Osteoblast (primary cell): ENCODE measurements around the gene PTPRB. TPM values are rescaled to one million over a fixed set of nuclear protein-coding genes. Genes with fewer than 3 reads are reported as not detected.

Experiments used
- DNase-seq: peaks from one replicate; pipeline ENCODE4 v3.0.0; 2011; ENCODE audit warnings: low spot score, mixed read lengths; ENCODE audit not compliant: insufficient read length; ENCODE audit errors: missing footprints
- H2AFZ ChIP-seq: 2 replicates; pipeline ENCODE4 v1.6.0; 2011; ENCODE audit warnings: mild to moderate bottlenecking, low read length
- H3K27ac ChIP-seq: 2 replicates; pipeline ENCODE4 v1.5.1; 2011; ENCODE audit warnings: mild to moderate bottlenecking, low read depth, low read length, moderate library complexity
- H3K27me3 ChIP-seq: 2 replicates; pipeline ENCODE4 v1.6.0; 2012; ENCODE audit warnings: mild to moderate bottlenecking, control low read depth, inconsistent platforms, low read length, moderate library complexity; ENCODE audit not compliant: insufficient read depth
- H3K36me3 ChIP-seq: 2 replicates; pipeline ENCODE4 v1.5.1; 2011; ENCODE audit warnings: mild to moderate bottlenecking, low read length, control low read depth, moderate library complexity; ENCODE audit not compliant: insufficient read depth
- H3K4me1 ChIP-seq: 2 replicates; pipeline ENCODE4 v1.5.1; 2011; ENCODE audit warnings: mild to moderate bottlenecking, low read length, control low read depth, moderate library complexity; ENCODE audit not compliant: insufficient read depth
- H3K4me2 ChIP-seq: 2 replicates; pipeline ENCODE4 v1.6.0; 2011; ENCODE audit warnings: mild to moderate bottlenecking, low read length; ENCODE audit not compliant: insufficient read depth
- H3K4me3 ChIP-seq: fragments of 200-600 bp; sonication (generic); 3 replicates; pipeline ENCODE4 v1.5.1; 2012; ENCODE audit warnings: mild to moderate bottlenecking, low read length, inconsistent platforms; ENCODE audit not compliant: insufficient read depth
- H3K79me2 ChIP-seq: 2 replicates; pipeline ENCODE4 v1.6.0; 2012; ENCODE audit warnings: mild to moderate bottlenecking, low read length, control low read depth, inconsistent platforms; ENCODE audit not compliant: insufficient read depth
- H3K9me3 ChIP-seq: 2 replicates; pipeline ENCODE4 v1.5.1; 2011; ENCODE audit warnings: low read depth, low read length, control low read depth
- H4K20me1 ChIP-seq: 2 replicates; pipeline ENCODE4 v1.6.0; 2012; ENCODE audit warnings: mild to moderate bottlenecking, low read length, control low read depth; ENCODE audit not compliant: insufficient read depth
- total RNA-seq: library from RNA; depleted of rRNA; stranded (reverse); fragments of >200 nt; gene quantifications from 2 replicates; pipeline ENCODE4 v1.2.3, GENCODE V29; 2012
- TF ChIP-seq, protein P1 (sequence below): IDR thresholded peaks from 2 replicates; pipeline ENCODE4 v1.5.1; 2011; ENCODE audit warnings: mild to moderate bottlenecking, low read depth, low read length, moderate library complexity; ENCODE audit errors: extremely low read depth

Gene PTPRB
- total RNA-seq, 1 donor: 1.1 TPM

DNA sequence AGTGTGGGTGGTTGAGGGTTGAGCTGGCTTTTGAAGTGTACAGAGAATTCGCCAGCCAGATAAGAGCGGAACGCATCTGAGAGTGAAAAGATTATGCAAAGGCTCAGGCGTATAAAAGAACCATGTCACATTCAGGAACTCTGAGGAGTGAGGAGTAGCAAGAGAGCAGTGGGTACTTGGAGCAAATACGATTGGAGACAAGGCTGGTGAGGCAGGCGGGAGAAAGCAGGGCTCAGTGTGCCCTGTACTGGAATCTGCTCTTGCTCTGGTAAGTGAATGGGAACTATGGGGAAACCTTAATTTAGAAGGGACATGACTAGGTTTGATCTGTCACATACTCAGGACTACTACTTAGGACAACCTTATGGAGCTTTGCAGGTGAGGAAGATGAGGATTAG is 87.0 kb downstream of the PTPRB start:
- no peak overlapping the region for H3K27ac ChIP-seq
- H3K4me3 ChIP-seq: no peak overlapping the region
- DNase-seq: no peak
- H3K4me1 ChIP-seq: no peaks in the 10 kb centered on the region
- H2AFZ ChIP-seq: no peak overlapping the region
- no peaks in the 10 kb centered on the region for H3K36me3 ChIP-seq
- H3K27me3 ChIP-seq: no peaks in the 10 kb centered on the region
- H3K9me3 ChIP-seq: no peaks in the 10 kb centered on the region
- TF ChIP-seq, protein P1, sequence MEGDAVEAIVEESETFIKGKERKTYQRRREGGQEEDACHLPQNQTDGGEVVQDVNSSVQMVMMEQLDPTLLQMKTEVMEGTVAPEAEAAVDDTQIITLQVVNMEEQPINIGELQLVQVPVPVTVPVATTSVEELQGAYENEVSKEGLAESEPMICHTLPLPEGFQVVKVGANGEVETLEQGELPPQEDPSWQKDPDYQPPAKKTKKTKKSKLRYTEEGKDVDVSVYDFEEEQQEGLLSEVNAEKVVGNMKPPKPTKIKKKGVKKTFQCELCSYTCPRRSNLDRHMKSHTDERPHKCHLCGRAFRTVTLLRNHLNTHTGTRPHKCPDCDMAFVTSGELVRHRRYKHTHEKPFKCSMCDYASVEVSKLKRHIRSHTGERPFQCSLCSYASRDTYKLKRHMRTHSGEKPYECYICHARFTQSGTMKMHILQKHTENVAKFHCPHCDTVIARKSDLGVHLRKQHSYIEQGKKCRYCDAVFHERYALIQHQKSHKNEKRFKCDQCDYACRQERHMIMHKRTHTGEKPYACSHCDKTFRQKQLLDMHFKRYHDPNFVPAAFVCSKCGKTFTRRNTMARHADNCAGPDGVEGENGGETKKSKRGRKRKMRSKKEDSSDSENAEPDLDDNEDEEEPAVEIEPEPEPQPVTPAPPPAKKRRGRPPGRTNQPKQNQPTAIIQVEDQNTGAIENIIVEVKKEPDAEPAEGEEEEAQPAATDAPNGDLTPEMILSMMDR: no peak
- no peak overlapping the region for H3K4me2 ChIP-seq
- H4K20me1 ChIP-seq: no peaks in the 10 kb centered on the region
- no peaks in the 10 kb centered on the region for H3K79me2 ChIP-seq

DNA sequence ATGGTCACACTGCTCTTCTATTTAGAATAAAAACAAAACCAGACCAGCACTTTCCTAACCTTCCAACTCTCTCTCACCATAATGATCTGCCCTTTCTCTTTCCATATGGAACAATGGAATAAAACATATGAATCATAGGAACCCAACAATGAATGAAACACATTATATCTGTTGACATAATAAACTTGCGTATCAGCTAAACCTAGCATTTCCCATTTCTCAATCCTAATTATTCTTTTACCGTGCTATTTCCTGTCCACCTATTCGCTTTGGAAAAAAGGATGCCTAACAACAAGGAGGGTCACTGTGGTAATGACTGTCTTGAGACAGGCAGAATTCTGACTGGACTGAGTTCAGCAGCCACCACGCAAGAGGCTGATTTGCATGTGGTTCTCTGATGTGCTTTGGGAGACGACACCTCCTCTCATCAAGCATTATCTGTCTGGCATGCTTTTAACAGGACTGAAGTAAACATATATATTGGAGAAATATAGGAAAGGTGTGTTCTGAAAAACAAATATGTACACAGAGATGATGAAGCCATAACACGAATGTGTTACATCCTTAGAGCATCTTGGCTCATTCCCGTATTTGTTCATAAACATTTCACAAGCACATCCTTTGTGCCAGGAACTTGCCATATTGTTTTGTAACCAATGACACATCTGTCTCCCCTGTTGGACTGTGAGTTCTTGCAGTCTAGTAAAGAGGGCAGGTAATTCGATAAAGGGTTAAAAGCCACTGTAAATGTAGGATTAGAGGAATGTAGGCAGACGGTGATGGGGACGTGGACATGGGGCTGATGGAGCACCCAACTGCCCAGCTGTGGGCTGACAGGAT is 87.7 kb downstream of the PTPRB start:
- no peak for DNase-seq
- H3K9me3 ChIP-seq: no peaks in the 10 kb centered on the region
- no peaks in the 10 kb centered on the region for H3K79me2 ChIP-seq
- no peaks in the 10 kb centered on the region for H3K27me3 ChIP-seq
- no peaks in the 10 kb centered on the region for H3K36me3 ChIP-seq
- no peak overlapping the region for H3K4me2 ChIP-seq
- H3K4me1 ChIP-seq: no peaks in the 10 kb centered on the region
- H4K20me1 ChIP-seq: no peaks in the 10 kb centered on the region
- no peak overlapping the region for H3K27ac ChIP-seq
- TF ChIP-seq, protein P1: no peak
- no peak overlapping the region for H2AFZ ChIP-seq
- H3K4me3 ChIP-seq: no peak overlapping the region

DNA sequence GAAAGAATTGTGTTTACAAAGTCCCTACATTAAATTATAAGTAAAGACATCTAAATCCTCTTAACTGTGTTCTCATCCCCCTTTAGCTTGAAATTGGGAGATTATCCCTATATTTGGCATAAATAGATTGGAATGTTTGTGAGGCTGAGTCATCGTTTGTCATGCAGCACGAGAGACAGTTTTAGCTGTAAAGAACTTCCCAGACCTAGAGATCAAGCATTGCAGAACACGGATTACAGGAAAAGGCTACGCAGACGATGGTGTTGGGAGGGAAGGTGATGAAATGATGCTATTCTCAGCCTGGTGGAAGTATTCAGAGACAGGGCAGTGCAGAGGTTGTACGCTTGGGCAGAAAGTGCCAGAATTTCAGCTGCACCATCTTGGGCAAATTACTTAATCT is 93.8 kb downstream of the PTPRB start:
- H3K4me2 ChIP-seq: peak overlapping the region; percentile 41
- H3K79me2 ChIP-seq: no peaks in the 10 kb centered on the region
- DNase-seq: peak; percentile 87
- peaks cover 9% of the 10 kb centered on the region for H3K4me1 ChIP-seq
- TF ChIP-seq, protein P1: no peak
- peak overlapping the region; percentile 6 for H3K27ac ChIP-seq
- peak overlapping the region; percentile 1 for H2AFZ ChIP-seq
- H3K9me3 ChIP-seq: no peaks in the 10 kb centered on the region
- H3K27me3 ChIP-seq: no peaks in the 10 kb centered on the region
- no peak overlapping the region for H3K4me3 ChIP-seq
- H3K36me3 ChIP-seq: no peaks in the 10 kb centered on the region
- H4K20me1 ChIP-seq: no peaks in the 10 kb centered on the region

DNA sequence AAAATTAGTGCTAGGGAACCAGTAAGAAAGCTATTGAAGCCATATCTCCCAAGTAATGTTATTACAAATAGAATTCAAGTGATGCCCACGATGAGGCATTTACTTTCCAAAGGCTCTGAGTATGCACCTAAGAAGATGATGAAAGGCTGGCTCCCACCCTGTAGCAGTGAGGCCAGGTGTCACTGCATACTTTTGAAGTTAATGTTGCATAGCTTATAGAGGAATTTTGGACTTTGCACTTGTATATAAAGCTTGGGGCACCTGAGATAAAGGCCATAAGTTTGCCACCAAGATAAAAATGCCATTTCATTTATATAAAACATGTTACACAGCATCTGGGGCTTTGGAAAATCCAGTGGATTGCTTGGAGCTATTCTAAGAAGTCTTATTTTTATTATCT is 96.2 kb downstream of the PTPRB start:
- no peak for DNase-seq
- Histone ChIP-seq H3K9me3 (no peaks in the 10 kb centered on the region), H3K36me3 (no peaks in the 10 kb centered on the region), H3K27me3 (no peaks in the 10 kb centered on the region), H4K20me1 (no peaks in the 10 kb centered on the region), H3K4me1 (peaks cover 9% of the 10 kb centered on the region), H3K4me3 (no peak overlapping the region), H2AFZ (no peak overlapping the region), H3K27ac (no peak overlapping the region), H3K79me2 (no peaks in the 10 kb centered on the region), H3K4me2 (no peak overlapping the region)
- TF ChIP-seq, protein P1: no peak
